CD4-positive, alpha-beta T cell treated with Interleukin-15 for 4 hours (primary cell): ENCODE measurements around the gene POLA1.

Experiments used
- DNase-seq: peaks from one replicate; pipeline ENCODE4 v3.0.0-alpha.2; 2020; ENCODE audit warnings: low spot score

POLA1 gene

GRCh38 chrX:25022499-25023325, 329.0 kb downstream of the POLA1 start:
- DNase-seq: no peak

- DNase-seq: no peak
These were observed 330.2 kb downstream of the POLA1 start for GRCh38 chrX:25023908-25024307.

GRCh38 chrX:25025615-25026014, 331.9 kb downstream of the POLA1 start:
- no peak for DNase-seq

GRCh38 chrX:25026576-25026975, 332.9 kb downstream of the POLA1 start:
- DNase-seq: no peak

- DNase-seq: no peak
These were observed 335.0 kb downstream of the POLA1 start for GRCh38 chrX:25028726-25029125.

- no peak for DNase-seq
These were observed 335.6 kb downstream of the POLA1 start for GRCh38 chrX:25029288-25029825.

GRCh38 chrX:25034889-25035288, 341.2 kb downstream of the POLA1 start:
- no peak for DNase-seq

GRCh38 chrX:25039036-25039435, 345.3 kb downstream of the POLA1 start:
- DNase-seq: no peak

GRCh38 chrX:25043192-25043591, 349.5 kb downstream of the POLA1 start:
- no peak for DNase-seq
